ENCODE measurements around the gene CEACAM6.
"Not testable (repeated sequence)": the region's sequence is repeated elsewhere in the genome, so short reads cannot be mapped to it uniquely, and the experiment has no call there.

The CEACAM6 gene

GRCh38 chr19:41748012-41748411 is 7.3 kb upstream of the CEACAM6 start:
- no peak for DNase-seq

GRCh38 chr19:41750248-41751134 is 4.8 kb upstream of the CEACAM6 start:
- not testable (repeated sequence) for DNase-seq

- peak; percentile 75 to 78 for DNase-seq
These were observed 2.2 kb upstream of the CEACAM6 start for GRCh38 chr19:41753159-41753558.

GRCh38 chr19:41753936-41754529 is 1.3 kb upstream of the CEACAM6 start:
- peak; percentile 69 to 73 for DNase-seq

GRCh38 chr19:41758846-41759245 is 3.5 kb downstream of the CEACAM6 start:
- no peak for DNase-seq

- DNase-seq: no peak
These were observed 11.8 kb downstream of the CEACAM6 start for GRCh38 chr19:41767115-41767514.

GRCh38 chr19:41768105-41768504 is 12.8 kb downstream of the CEACAM6 start:
- not testable (repeated sequence) for DNase-seq

- no peak for DNase-seq
These were observed 14.3 kb downstream of the CEACAM6 start for GRCh38 chr19:41769608-41770007.

- DNase-seq: no peak
These were observed 16.1 kb downstream of the CEACAM6 start for GRCh38 chr19:41771410-41771809.

GRCh38 chr19:41774515-41774980 is 19.2 kb downstream of the CEACAM6 start:
- peak; percentile 44 to 57 for DNase-seq

GRCh38 chr19:41776700-41777099 is 21.4 kb downstream of the CEACAM6 start:
- DNase-seq: no peak

- DNase-seq: no peak
These were observed 28.3 kb downstream of the CEACAM6 start for GRCh38 chr19:41783612-41784011.

- no peak for DNase-seq
These were observed 29.0 kb downstream of the CEACAM6 start for GRCh38 chr19:41784312-41784711.

GRCh38 chr19:41784743-41785142 is 29.4 kb downstream of the CEACAM6 start:
- no peak for DNase-seq

GRCh38 chr19:41785653-41786052 is 30.3 kb downstream of the CEACAM6 start:
- peak; percentile 61 to 63 for DNase-seq

- no peak for DNase-seq
These were observed 31.7 kb downstream of the CEACAM6 start for GRCh38 chr19:41787055-41787454.

GRCh38 chr19:41788518-41788917 is 33.2 kb downstream of the CEACAM6 start:
- not testable (repeated sequence) for DNase-seq

- not testable (repeated sequence) for DNase-seq
These were observed 33.7 kb downstream of the CEACAM6 start for GRCh38 chr19:41789053-41789452.

GRCh38 chr19:41792513-41793413 is 37.4 kb downstream of the CEACAM6 start:
- DNase-seq: peak; percentile 35 to 40

- no peak for DNase-seq
These were observed 38.0 kb downstream of the CEACAM6 start for GRCh38 chr19:41793414-41793727.

- peak; percentile 55 to 60 for DNase-seq
These were observed 39.7 kb downstream of the CEACAM6 start for GRCh38 chr19:41795031-41795461.

GRCh38 chr19:41796362-41796761 is 41.0 kb downstream of the CEACAM6 start, which contains the start of gene CEACAM3:
Gene CEACAM3 (plus strand): TSS chr19:41796587. CDS start chr19:41796678, 91 bp downstream.
- DNase-seq: no peak

- no peak for DNase-seq
These were observed 41.6 kb downstream of the CEACAM6 start for GRCh38 chr19:41796901-41797300.
